Ovary (tissue), 3 donors: ENCODE data around the gene TSPO.
A peak's percentile ranks its signal among the peaks of the same experiment; 100 is the strongest.

Experiments
- POLR2A ChIP-seq: fragments of 450-650 bp; IDR thresholded peaks from one replicate; pipeline ENCODE4 v1.6.1; 2017; ENCODE audit warnings: antibody characterized with exemption, mild to moderate bottlenecking, moderate library complexity
- TF ChIP-seq, protein P1 (sequence below), 3 donors: fragments of 450-650 bp in 2 of 3; fragments of 200-600 bp in 1 of 3; IDR thresholded peaks; one replicate each; pipeline versions ENCODE4 v1.5.1 to v1.8.0; 2016 to 2022; ENCODE audit warnings: antibody characterized with exemption in 3 of 3, mild to moderate bottlenecking in 1 of 3
- donor health status: DM: no; HTN: no; CAD: no.

- TF ChIP-seq, protein P1, sequence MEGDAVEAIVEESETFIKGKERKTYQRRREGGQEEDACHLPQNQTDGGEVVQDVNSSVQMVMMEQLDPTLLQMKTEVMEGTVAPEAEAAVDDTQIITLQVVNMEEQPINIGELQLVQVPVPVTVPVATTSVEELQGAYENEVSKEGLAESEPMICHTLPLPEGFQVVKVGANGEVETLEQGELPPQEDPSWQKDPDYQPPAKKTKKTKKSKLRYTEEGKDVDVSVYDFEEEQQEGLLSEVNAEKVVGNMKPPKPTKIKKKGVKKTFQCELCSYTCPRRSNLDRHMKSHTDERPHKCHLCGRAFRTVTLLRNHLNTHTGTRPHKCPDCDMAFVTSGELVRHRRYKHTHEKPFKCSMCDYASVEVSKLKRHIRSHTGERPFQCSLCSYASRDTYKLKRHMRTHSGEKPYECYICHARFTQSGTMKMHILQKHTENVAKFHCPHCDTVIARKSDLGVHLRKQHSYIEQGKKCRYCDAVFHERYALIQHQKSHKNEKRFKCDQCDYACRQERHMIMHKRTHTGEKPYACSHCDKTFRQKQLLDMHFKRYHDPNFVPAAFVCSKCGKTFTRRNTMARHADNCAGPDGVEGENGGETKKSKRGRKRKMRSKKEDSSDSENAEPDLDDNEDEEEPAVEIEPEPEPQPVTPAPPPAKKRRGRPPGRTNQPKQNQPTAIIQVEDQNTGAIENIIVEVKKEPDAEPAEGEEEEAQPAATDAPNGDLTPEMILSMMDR (IDR thresholded peaks at IDR 0.05): peak; percentile 71 to 90 (median 71)
- TF ChIP-seq POLR2A: peak; percentile 54
Measured at GRCh38 chr22:43187171-43188099, 36.1 kb downstream of the TSPO start.
